ENCODE measurements around the gene BMI1.

The BMI1 gene

GRCh38 chr10:22339761-22340328 lies 18.9 kb downstream of the BMI1 start:
- no peak for DNase-seq (ENCODE audit: low read depth)
- H3K4me3 ChIP-seq (ENCODE audit: low read depth, low read length), result peak overlapping the region; percentile 67
- no peak for TF ChIP-seq POLR2A (IDR thresholded peaks at IDR 0.05; ENCODE audit: extremely low read depth, insufficient read length)
- TF ChIP-seq MYC (IDR thresholded peaks at IDR 0.05; ENCODE audit: low read depth, low read length), result no peak
- no peak for TF ChIP-seq MAX (IDR thresholded peaks at IDR 0.05; ENCODE audit: low read depth, low read length)
- TF ChIP-seq, protein P1, sequence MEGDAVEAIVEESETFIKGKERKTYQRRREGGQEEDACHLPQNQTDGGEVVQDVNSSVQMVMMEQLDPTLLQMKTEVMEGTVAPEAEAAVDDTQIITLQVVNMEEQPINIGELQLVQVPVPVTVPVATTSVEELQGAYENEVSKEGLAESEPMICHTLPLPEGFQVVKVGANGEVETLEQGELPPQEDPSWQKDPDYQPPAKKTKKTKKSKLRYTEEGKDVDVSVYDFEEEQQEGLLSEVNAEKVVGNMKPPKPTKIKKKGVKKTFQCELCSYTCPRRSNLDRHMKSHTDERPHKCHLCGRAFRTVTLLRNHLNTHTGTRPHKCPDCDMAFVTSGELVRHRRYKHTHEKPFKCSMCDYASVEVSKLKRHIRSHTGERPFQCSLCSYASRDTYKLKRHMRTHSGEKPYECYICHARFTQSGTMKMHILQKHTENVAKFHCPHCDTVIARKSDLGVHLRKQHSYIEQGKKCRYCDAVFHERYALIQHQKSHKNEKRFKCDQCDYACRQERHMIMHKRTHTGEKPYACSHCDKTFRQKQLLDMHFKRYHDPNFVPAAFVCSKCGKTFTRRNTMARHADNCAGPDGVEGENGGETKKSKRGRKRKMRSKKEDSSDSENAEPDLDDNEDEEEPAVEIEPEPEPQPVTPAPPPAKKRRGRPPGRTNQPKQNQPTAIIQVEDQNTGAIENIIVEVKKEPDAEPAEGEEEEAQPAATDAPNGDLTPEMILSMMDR (IDR thresholded peaks at IDR 0.05; ENCODE audit: low read depth, low read length), result no peak

DNA sequence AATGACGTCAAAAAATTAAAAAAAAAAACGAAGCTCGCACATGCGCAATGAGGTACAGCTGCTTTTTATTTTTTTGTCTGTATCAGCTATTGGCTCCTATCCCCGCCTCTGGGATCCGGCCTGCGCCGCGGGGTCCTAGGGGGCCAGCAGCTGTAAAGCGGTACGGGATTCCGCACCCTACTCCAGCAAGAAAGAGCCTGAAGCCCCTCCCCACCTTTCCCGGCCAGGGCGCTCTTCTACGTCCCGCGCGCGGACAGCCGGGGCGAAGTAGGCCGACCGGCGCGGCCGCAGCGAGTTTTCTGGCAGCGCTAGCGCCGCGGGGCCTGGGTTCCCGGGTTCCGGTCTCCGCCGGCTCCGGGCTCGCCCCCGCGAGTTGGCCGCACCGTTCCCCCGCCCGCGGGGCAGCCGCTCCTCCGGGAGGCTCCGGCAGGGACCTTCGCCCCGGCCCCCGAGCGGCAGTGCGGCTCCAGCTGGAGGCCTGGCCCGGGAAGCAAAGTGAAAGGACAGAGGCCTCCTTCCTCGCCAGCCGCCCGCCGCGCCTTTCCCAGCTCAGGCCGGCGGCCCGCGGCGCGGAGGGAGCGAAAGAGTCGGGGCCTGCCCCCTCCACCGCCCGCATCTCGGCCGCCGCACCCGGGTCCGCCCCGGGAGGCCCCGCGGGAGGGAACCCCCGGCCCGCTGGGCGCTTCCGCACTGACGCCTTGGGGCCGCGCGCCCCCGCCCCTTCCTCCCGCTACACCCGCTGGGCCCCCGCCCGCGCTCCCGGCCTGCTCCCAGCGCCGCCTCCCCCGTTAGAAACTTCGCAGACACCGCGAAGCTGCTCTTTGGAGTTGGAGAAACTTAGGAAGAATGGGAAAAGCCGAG lies 19.7 kb downstream of the BMI1 start:
- peak; percentile 51; the same call in 1 of the 2 replicates for TF ChIP-seq MAX (IDR thresholded peaks at IDR 0.05; ENCODE audit: low read depth, low read length)
- peak; percentile 16 for TF ChIP-seq POLR2A (IDR thresholded peaks at IDR 0.05; ENCODE audit: extremely low read depth, insufficient read length)
- TF ChIP-seq, protein P1 (IDR thresholded peaks at IDR 0.05; ENCODE audit: low read depth, low read length), result no peak
- H3K4me3 ChIP-seq (ENCODE audit: low read depth, low read length), result peak overlapping the region; percentile 67
- DNase-seq (ENCODE audit: low read depth), result peak; percentile 75

DNA sequence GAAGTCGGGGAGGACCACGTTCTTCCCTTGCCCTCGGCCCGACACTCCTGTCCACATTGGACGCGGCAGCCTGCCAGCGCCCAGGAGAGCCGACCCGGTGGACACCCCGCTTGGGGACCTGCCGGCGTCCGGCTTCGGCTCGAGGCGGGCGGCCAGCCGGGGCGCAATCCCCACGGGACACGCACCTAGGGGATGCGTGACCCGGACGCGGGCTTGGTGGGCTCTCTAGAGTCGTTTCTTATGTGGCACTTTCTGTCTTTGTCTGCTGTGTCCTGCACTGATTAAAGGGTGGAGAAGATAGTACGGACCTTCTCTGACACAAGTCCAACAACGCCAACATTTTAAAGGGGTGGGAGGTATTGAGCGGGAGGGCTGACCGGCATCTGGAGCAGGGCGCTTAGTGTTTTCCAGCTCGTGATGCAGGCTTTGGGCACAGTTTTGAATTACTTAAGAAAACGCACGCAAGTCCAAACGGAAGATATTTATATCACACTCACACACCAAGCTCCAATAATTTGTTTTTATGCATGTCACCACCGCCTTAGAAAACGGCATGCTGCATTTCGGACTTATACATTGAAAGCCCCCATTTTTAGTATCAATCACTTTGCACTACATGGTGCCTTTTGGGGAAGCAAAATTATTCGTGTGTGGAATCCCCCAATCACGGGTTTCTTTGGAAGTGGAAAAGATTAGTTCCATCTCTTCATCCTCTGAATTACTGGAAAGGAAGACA lies 20.5 kb downstream of the BMI1 start:
- peak overlapping the region; percentile 67 for H3K4me3 ChIP-seq (ENCODE audit: low read depth, low read length)
- DNase-seq (ENCODE audit: low read depth), result no peak
- no peak for TF ChIP-seq MAX (IDR thresholded peaks at IDR 0.05; ENCODE audit: low read depth, low read length)
- no peak for TF ChIP-seq POLR2A (IDR thresholded peaks at IDR 0.05; ENCODE audit: extremely low read depth, insufficient read length)
- TF ChIP-seq, protein P1 (IDR thresholded peaks at IDR 0.05; ENCODE audit: low read depth, low read length), result no peak
- TF ChIP-seq MYC (IDR thresholded peaks at IDR 0.05; ENCODE audit: low read depth, low read length), result no peak

GRCh38 chr10:22341926-22342196 lies 21.0 kb downstream of the BMI1 start:
- no peak overlapping the region for H3K4me3 ChIP-seq (ENCODE audit: low read depth, low read length)
- no peak for DNase-seq (ENCODE audit: low read depth)
- no peak for TF ChIP-seq POLR2A (IDR thresholded peaks at IDR 0.05; ENCODE audit: extremely low read depth, insufficient read length)
- no peak for TF ChIP-seq MAX (IDR thresholded peaks at IDR 0.05; ENCODE audit: low read depth, low read length)
- TF ChIP-seq, protein P1 (IDR thresholded peaks at IDR 0.05; ENCODE audit: low read depth, low read length), result no peak
- TF ChIP-seq MYC (IDR thresholded peaks at IDR 0.05; ENCODE audit: low read depth, low read length), result no peak

DNA sequence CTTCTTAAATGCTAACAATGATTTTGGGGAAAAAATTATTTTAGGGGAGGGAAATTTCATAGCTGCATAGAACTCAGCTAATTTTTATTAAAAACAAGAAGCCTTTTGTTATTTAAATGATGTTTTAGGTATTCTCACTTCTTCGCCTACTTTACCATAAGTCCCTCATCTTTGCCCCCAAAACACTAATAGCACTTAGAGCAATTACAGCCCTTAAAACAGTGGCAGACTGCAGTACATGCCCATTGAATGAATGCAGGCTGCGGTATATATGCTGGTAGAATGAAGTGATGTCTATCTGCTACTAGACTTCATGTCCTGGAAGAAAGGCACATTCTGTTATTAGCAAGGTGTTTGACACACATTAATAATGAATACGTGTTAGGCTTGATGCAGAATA lies 21.5 kb downstream of the BMI1 start:
- DNase-seq (ENCODE audit: low read depth), result no peak
- TF ChIP-seq MAX (IDR thresholded peaks at IDR 0.05; ENCODE audit: low read depth, low read length), result no peak
- TF ChIP-seq, protein P1 (IDR thresholded peaks at IDR 0.05; ENCODE audit: low read depth, low read length), result no peak
- no peak overlapping the region for H3K4me3 ChIP-seq (ENCODE audit: low read depth, low read length)
